Measurements from ENCODE around the gene DNAJC30. TPM values are rescaled to one million over a fixed set of nuclear protein-coding genes. Genes with fewer than 3 reads are reported as not detected.

Gene DNAJC30
- total and polyA plus RNA-seq, 3 experiments from 2014 or later: 10.0 to 12.4 (median 10.9) TPM

- H3K4me1 ChIP-seq (ENCODE audit: insufficient read depth, low read length): no peaks in the 10 kb centered on the region
- H3K27me3 Mint-ChIP-seq: peaks cover 30 to 43% of the 10 kb centered on the region in 2 donors
- no peak for DNase-seq
- no peak overlapping the region for H3K27ac ChIP-seq (ENCODE audit: low read depth, low read length)
- peaks cover 0 to 11% (median 0%) of the 10 kb centered on the region in 5 donors for H3K9me3 Mint-ChIP-seq
- H3K36me3 ChIP-seq (ENCODE audit: insufficient read depth, low read length): no peaks in the 10 kb centered on the region
- CTCF ChIA-PET: interaction anchor here (1.7 to 1.8 kb wide), 2 partner anchors 11 to 31 kb away, joined by 3 to 4 read pairs; no protein-coding TSS in a partner anchor
- H3K27me3 ChIP-seq (ENCODE audit: insufficient read depth, low read length, poor library complexity, severe bottlenecking): peaks cover 16% of the 10 kb centered on the region
- peaks cover 0 to 2% (median 0%) of the 10 kb centered on the region in 3 donors for H3K36me3 Mint-ChIP-seq
- no peak overlapping the region for H3K27ac Mint-ChIP-seq
- no peaks in the 10 kb centered on the region for H3K4me1 Mint-ChIP-seq
- peaks cover 3% of the 10 kb centered on the region for H3K9me3 ChIP-seq (ENCODE audit: low read length)
- no peak overlapping the region for H3K4me3 Mint-ChIP-seq
- H3K4me3 ChIP-seq (ENCODE audit: low read length): no peak overlapping the region
- POLR2A ChIA-PET: interaction anchor here (0.5 kb wide), 1 partner anchor 42 kb away, joined by 3 read pairs; no protein-coding TSS in a partner anchor
These were observed 40.4 kb downstream of the DNAJC30 start for GRCh38 chr7:73642834-73643233.

- no peaks in the 10 kb centered on the region for H3K4me1 Mint-ChIP-seq
- peaks cover 3% of the 10 kb centered on the region for H3K9me3 ChIP-seq (ENCODE audit: low read length)
- no peaks in the 10 kb centered on the region for H3K27me3 ChIP-seq (ENCODE audit: insufficient read depth, low read length, poor library complexity, severe bottlenecking)
- no peaks in the 10 kb centered on the region for H3K36me3 Mint-ChIP-seq
- no peak for DNase-seq
- ChIA-PET CTCF (interaction anchor here (1.0 kb wide), 1 partner anchor 8 kb away, joined by 4 read pairs; no protein-coding TSS in a partner anchor), POLR2A (no interaction called here)
- H3K27me3 Mint-ChIP-seq: peaks cover 28 to 35% of the 10 kb centered on the region in 2 donors
- no peak overlapping the region for H3K4me3 ChIP-seq (ENCODE audit: low read length)
- no peak overlapping the region for H3K27ac Mint-ChIP-seq
- no peaks in the 10 kb centered on the region for H3K36me3 ChIP-seq (ENCODE audit: insufficient read depth, low read length)
- H3K4me1 ChIP-seq (ENCODE audit: insufficient read depth, low read length): no peaks in the 10 kb centered on the region
- H3K4me3 Mint-ChIP-seq: no peak overlapping the region
- H3K27ac ChIP-seq (ENCODE audit: low read depth, low read length): no peak overlapping the region
- H3K9me3 Mint-ChIP-seq: peaks cover 0 to 11% (median 0%) of the 10 kb centered on the region in 5 donors
These were observed 44.3 kb downstream of the DNAJC30 start for GRCh38 chr7:73638911-73639310.

DNA sequence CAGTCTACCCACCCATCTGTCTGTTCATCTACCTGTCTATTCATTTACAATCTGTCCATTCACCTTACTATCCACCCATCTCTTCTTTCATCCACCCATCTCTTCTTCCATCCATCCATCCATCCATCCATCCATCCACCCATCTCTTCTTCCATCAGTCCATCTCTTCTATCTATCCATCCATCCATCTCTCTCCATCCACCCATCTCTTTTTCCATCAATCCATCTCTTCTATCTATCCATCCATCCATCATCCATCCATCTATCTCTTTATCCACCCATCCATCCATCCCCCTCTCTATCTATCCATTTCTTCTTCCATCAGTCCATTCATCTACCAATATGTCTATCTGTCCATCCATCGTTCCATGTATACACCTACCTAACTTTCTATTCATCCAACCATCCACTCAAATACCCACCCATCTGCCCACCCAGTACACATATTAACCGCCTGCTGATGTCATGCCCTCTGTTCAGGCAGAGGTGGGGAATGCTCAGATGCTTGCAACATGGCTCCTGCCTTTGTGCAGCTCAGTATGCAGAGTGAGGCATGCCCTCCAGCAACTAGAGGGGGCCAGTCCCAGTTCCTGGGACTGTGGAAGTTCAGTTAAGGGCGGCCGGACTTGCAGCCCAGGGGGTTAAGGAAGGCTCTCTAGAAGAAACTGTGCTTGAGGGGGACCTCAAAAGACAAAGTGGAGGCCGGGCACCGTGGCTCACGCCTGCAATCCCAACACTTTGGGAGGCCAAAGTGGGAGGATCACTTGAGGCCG is 47.6 kb downstream of the DNAJC30 start:
- no peaks in the 10 kb centered on the region for H3K36me3 ChIP-seq (ENCODE audit: insufficient read depth, low read length)
- no peak overlapping the region for H3K4me3 ChIP-seq (ENCODE audit: low read length)
- ChIA-PET POLR2A (no interaction called here), CTCF (no interaction called here)
- Mint-ChIP-seq H3K27me3 (peaks cover 29 to 35% of the 10 kb centered on the region in 2 donors), H3K27ac (no peak overlapping the region), H3K9me3 (peaks cover 0 to 3% (median 0%) of the 10 kb centered on the region in 5 donors), H3K4me1 (no peaks in the 10 kb centered on the region), H3K4me3 (no peak overlapping the region), H3K36me3 (no peaks in the 10 kb centered on the region)
- H3K9me3 ChIP-seq (ENCODE audit: low read length): no peaks in the 10 kb centered on the region
- no peaks in the 10 kb centered on the region for H3K27me3 ChIP-seq (ENCODE audit: insufficient read depth, low read length, poor library complexity, severe bottlenecking)
- no peaks in the 10 kb centered on the region for H3K4me1 ChIP-seq (ENCODE audit: insufficient read depth, low read length)
- H3K27ac ChIP-seq (ENCODE audit: low read depth, low read length): no peak overlapping the region
- no peak for DNase-seq

DNA sequence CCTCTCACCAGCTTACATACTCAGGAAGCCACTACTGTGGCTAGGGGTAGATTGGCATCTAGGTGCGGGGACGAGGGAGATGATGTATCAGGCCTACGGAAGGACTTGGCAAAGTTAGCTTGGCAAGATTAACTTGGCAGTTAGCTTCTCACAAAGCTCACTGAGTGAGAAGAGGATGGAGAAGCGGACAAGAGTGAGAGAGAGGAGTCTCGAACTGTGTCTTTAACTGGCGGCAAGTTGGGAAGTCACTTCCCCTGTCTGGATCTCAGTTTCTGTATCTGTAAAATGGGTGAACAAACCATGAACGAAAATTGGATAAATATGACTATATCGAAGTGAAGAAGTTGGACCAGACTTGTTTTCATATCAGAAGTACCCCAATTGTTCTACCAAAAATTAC is 49.4 kb downstream of the DNAJC30 start:
- ChIA-PET CTCF (no interaction called here), POLR2A (no interaction called here)
- Mint-ChIP-seq H3K27ac (peak overlapping the region in 1 of 8 donors; percentile 11), H3K4me3 (no peak overlapping the region), H3K27me3 (peaks cover 33 to 38% of the 10 kb centered on the region in 2 donors), H3K9me3 (peaks cover 0 to 1% (median 0%) of the 10 kb centered on the region in 5 donors), H3K36me3 (no peaks in the 10 kb centered on the region), H3K4me1 (no peaks in the 10 kb centered on the region)
- no peak overlapping the region for H3K27ac ChIP-seq (ENCODE audit: low read depth, low read length)
- H3K36me3 ChIP-seq (ENCODE audit: insufficient read depth, low read length): no peaks in the 10 kb centered on the region
- no peaks in the 10 kb centered on the region for H3K27me3 ChIP-seq (ENCODE audit: insufficient read depth, low read length, poor library complexity, severe bottlenecking)
- H3K9me3 ChIP-seq (ENCODE audit: low read length): no peaks in the 10 kb centered on the region
- H3K4me3 ChIP-seq (ENCODE audit: low read length): no peak overlapping the region
- DNase-seq: no peak
- no peaks in the 10 kb centered on the region for H3K4me1 ChIP-seq (ENCODE audit: insufficient read depth, low read length)

- no peaks in the 10 kb centered on the region for H3K36me3 ChIP-seq (ENCODE audit: insufficient read depth, low read length)
- H3K36me3 Mint-ChIP-seq: no peaks in the 10 kb centered on the region
- no peaks in the 10 kb centered on the region for H3K4me1 ChIP-seq (ENCODE audit: insufficient read depth, low read length)
- H3K27me3 ChIP-seq (ENCODE audit: insufficient read depth, low read length, poor library complexity, severe bottlenecking): no peaks in the 10 kb centered on the region
- no peaks in the 10 kb centered on the region for H3K4me1 Mint-ChIP-seq
- no peak overlapping the region for H3K27ac ChIP-seq (ENCODE audit: low read depth, low read length)
- H3K27ac Mint-ChIP-seq: no peak overlapping the region
- POLR2A ChIA-PET: no interaction called here
- CTCF ChIA-PET: no interaction called here
- DNase-seq: no peak
- no peak overlapping the region for H3K4me3 Mint-ChIP-seq
- H3K9me3 ChIP-seq (ENCODE audit: low read length): no peaks in the 10 kb centered on the region
- no peak overlapping the region for H3K4me3 ChIP-seq (ENCODE audit: low read length)
- H3K9me3 Mint-ChIP-seq: no peaks in the 10 kb centered on the region
- H3K27me3 Mint-ChIP-seq: peaks cover 38 to 43% of the 10 kb centered on the region in 2 donors
These were observed 49.9 kb downstream of the DNAJC30 start for GRCh38 chr7:73633323-73633722.

DNA sequence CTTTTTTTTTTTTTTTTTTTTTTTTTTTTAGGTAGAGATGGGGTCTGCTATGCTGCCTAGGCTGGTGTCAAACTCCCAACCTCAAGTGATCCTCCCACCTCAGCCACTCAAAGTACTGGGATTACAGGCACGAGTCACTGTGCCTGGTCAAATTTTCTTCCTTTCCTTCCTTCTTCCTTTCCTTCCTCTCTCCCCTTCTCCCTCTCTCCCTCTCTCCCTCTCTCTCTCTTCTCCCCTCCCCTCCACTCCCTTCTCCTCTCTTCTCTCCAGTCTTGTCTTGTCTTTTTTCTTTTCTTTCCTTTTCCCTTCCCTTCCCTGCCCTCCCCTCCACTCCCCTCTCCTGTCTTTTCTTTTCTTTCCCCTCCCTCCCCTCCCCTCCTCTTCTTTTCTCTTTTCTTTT is 51.7 kb downstream of the DNAJC30 start:
- Mint-ChIP-seq H3K27ac (no peak overlapping the region), H3K36me3 (no peaks in the 10 kb centered on the region), H3K27me3 (peaks cover 41 to 50% of the 10 kb centered on the region in 2 donors), H3K4me3 (no peak overlapping the region), H3K4me1 (no peaks in the 10 kb centered on the region), H3K9me3 (no peaks in the 10 kb centered on the region)
- H3K27ac ChIP-seq (ENCODE audit: low read depth, low read length): no peak overlapping the region
- ChIA-PET CTCF (interaction anchor here (0.8 to 1.4 kb wide), 2 partner anchors 8 to 10 kb away, joined by 3 to 4 read pairs; no protein-coding TSS in a partner anchor), POLR2A (interaction anchor here (0.6 kb wide), 1 partner anchor 39 kb away, joined by 4 read pairs; no protein-coding TSS in a partner anchor)
- no peak for DNase-seq
- no peaks in the 10 kb centered on the region for H3K36me3 ChIP-seq (ENCODE audit: insufficient read depth, low read length)
- H3K4me1 ChIP-seq (ENCODE audit: insufficient read depth, low read length): no peaks in the 10 kb centered on the region
- H3K4me3 ChIP-seq (ENCODE audit: low read length): no peak overlapping the region
- no peaks in the 10 kb centered on the region for H3K27me3 ChIP-seq (ENCODE audit: insufficient read depth, low read length, poor library complexity, severe bottlenecking)
- no peaks in the 10 kb centered on the region for H3K9me3 ChIP-seq (ENCODE audit: low read length)

Other genes with a start within 250 kb of the DNAJC30 start
- under 1 TPM; 0.09 to 0.38 TPM for gene FZD9, start 249.7 kb downstream of the DNAJC30 start, total RNA-seq
- not detected for gene FZD9, start 249.7 kb downstream of the DNAJC30 start, polyA plus RNA-seq
- gene BAZ1B, start 161.2 kb downstream of the DNAJC30 start, total RNA-seq: 100 to 1,000 TPM; 112 to 118 TPM
- 31.1 TPM for gene BAZ1B, start 161.2 kb downstream of the DNAJC30 start, polyA plus RNA-seq
- 10 to 100 TPM; 68.9 to 72.6 TPM for gene BCL7B, start 125.8 kb downstream of the DNAJC30 start, total RNA-seq
- gene BCL7B, start 125.8 kb downstream of the DNAJC30 start, polyA plus RNA-seq: 101 TPM
- 10 to 100 TPM; 29.1 to 31.3 TPM for gene TBL2, start 104.9 kb downstream of the DNAJC30 start, total RNA-seq
- 17.0 TPM for gene TBL2, start 104.9 kb downstream of the DNAJC30 start, polyA plus RNA-seq
- not detected for gene MLXIPL, start 58.9 kb downstream of the DNAJC30 start, total RNA-seq
- gene MLXIPL, start 58.9 kb downstream of the DNAJC30 start, polyA plus RNA-seq: not detected
- gene VPS37D, start 15.6 kb downstream of the DNAJC30 start, total RNA-seq: under 1 TPM in 1 of 2 experiments, not detected in 1; 0.18 TPM
- 0.17 TPM for gene VPS37D, start 15.6 kb downstream of the DNAJC30 start, polyA plus RNA-seq
- 100 to 1,000 TPM; 102 to 113 TPM for gene BUD23, start 144 bp upstream of the DNAJC30 start, total RNA-seq
- gene BUD23, start 144 bp upstream of the DNAJC30 start, polyA plus RNA-seq: 130 TPM
- gene STX1A, start 36.2 kb upstream of the DNAJC30 start, total RNA-seq: 10 to 100 TPM; 18.4 to 18.8 TPM
- gene STX1A, start 36.2 kb upstream of the DNAJC30 start, polyA plus RNA-seq: 1.5 TPM
- 10 to 100 TPM; 23.2 to 26.5 TPM for gene ABHD11, start 55.3 kb upstream of the DNAJC30 start, total RNA-seq
- 13.1 TPM for gene ABHD11, start 55.3 kb upstream of the DNAJC30 start, polyA plus RNA-seq
- gene CLDN3, start 86.8 kb upstream of the DNAJC30 start, total RNA-seq: not detected
- gene CLDN3, start 86.8 kb upstream of the DNAJC30 start, polyA plus RNA-seq: not detected
- gene CLDN4, start 147.5 kb upstream of the DNAJC30 start, total RNA-seq: under 1 TPM in 1 of 2 experiments, not detected in 1; 0.15 TPM
- not detected for gene CLDN4, start 147.5 kb upstream of the DNAJC30 start, polyA plus RNA-seq
- gene METTL27, start 159.1 kb upstream of the DNAJC30 start, total RNA-seq: not detected
- gene METTL27, start 159.1 kb upstream of the DNAJC30 start, polyA plus RNA-seq: not detected
- gene TMEM270, start 177.7 kb upstream of the DNAJC30 start, total RNA-seq: not detected
- gene TMEM270, start 177.7 kb upstream of the DNAJC30 start, polyA plus RNA-seq: not detected